ENCODE data around the gene PHKA2.

The PHKA2 gene

GRCh38 chrX:18927558-18927957, 56.4 kb downstream of the PHKA2 start:
- no peak for DNase-seq (ENCODE audit: low spot score)

GRCh38 chrX:18924507-18925088, 59.3 kb downstream of the PHKA2 start:
- DNase-seq (ENCODE audit: low spot score): no peak

- no peak for DNase-seq (ENCODE audit: low spot score)
Measured at GRCh38 chrX:18920566-18920965, 63.3 kb downstream of the PHKA2 start.

- DNase-seq (ENCODE audit: low spot score): no peak
Measured at GRCh38 chrX:18920079-18920478, 63.8 kb downstream of the PHKA2 start.

GRCh38 chrX:18917831-18918230, 66.1 kb downstream of the PHKA2 start:
- DNase-seq (ENCODE audit: low spot score): no peak

- DNase-seq (ENCODE audit: low spot score): no peak
Measured at GRCh38 chrX:18906286-18906685, 77.6 kb downstream of the PHKA2 start.

GRCh38 chrX:18900401-18900976, 83.4 kb downstream of the PHKA2 start:
- DNase-seq (ENCODE audit: low spot score): no peak

GRCh38 chrX:18899796-18900380, 84.0 kb downstream of the PHKA2 start:
- peak; percentile 19 for DNase-seq (ENCODE audit: low spot score)

GRCh38 chrX:18898492-18898891, 85.4 kb downstream of the PHKA2 start:
- DNase-seq (ENCODE audit: low spot score): no peak

GRCh38 chrX:18898091-18898490, 85.8 kb downstream of the PHKA2 start:
- DNase-seq (ENCODE audit: low spot score): no peak

GRCh38 chrX:18897611-18898010, 86.3 kb downstream of the PHKA2 start:
- no peak for DNase-seq (ENCODE audit: low spot score)

GRCh38 chrX:18896680-18897544, 87.0 kb downstream of the PHKA2 start:
- DNase-seq (ENCODE audit: low spot score): no peak

GRCh38 chrX:18895189-18895951, 88.5 kb downstream of the PHKA2 start:
- no peak for DNase-seq (ENCODE audit: low spot score)

GRCh38 chrX:18894156-18894555, 89.8 kb downstream of the PHKA2 start:
- DNase-seq (ENCODE audit: low spot score): no peak

GRCh38 chrX:18893536-18893935, 90.4 kb downstream of the PHKA2 start:
- no peak for DNase-seq (ENCODE audit: low spot score)

- DNase-seq (ENCODE audit: low spot score): no peak
Measured at GRCh38 chrX:18892899-18893298, 91.0 kb downstream of the PHKA2 start.

GRCh38 chrX:18891548-18891945, 92.4 kb downstream of the PHKA2 start:
- no peak for DNase-seq (ENCODE audit: low spot score)

- no peak for DNase-seq (ENCODE audit: low spot score)
Measured at GRCh38 chrX:18890724-18891547, 93.0 kb downstream of the PHKA2 start.

GRCh38 chrX:18890049-18890381, 93.9 kb downstream of the PHKA2 start:
- DNase-seq (ENCODE audit: low spot score): no peak

- no peak for DNase-seq (ENCODE audit: low spot score)
Measured at GRCh38 chrX:18889346-18890048, 94.4 kb downstream of the PHKA2 start.

GRCh38 chrX:18888281-18888680, 95.6 kb downstream of the PHKA2 start:
- DNase-seq (ENCODE audit: low spot score): no peak

Data from HuH-7.5 (cell line).